HG02623 (cell line): ENCODE measurements around the gene TGFB1I1.
A peak's percentile ranks its signal among the peaks of the same experiment; 100 is the strongest.
"Not testable (repeated sequence)": the region's sequence is repeated elsewhere in the genome, so short reads cannot be mapped to it uniquely, and the experiment has no call there.

Experiments
- ATAC-seq: cut with Tn5 transposase; IDR thresholded peaks from one replicate; pipeline ENCODE4 v1.9.1; 2021; ENCODE audit warnings: moderate library complexity; ENCODE audit not compliant: unreplicated experiment

TGFB1I1 gene

GRCh38 chr16:31467858-31468257, 4.1 kb upstream of the TGFB1I1 start:
- ATAC-seq: no peak

DNA sequence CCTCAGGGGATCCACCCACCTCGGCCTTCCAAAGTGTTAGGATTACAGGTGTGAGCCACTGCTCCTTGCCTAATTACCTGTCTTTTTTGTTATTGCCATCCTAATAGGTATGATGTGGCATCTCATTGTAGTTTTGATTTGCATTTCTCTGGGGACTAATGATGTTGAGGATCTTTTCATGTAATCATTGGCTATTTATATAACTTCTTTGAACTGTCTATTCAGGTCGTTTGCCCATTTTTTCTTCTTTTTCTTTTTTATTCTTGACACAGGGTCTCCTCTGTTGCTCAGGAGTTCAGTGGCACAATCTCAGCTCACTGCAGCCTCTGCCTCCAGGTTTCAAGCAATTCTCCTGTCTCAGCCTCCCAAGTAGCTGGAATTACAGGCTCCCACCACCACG, 1.3 kb upstream of the TGFB1I1 start:
- ATAC-seq: no peak

DNA sequence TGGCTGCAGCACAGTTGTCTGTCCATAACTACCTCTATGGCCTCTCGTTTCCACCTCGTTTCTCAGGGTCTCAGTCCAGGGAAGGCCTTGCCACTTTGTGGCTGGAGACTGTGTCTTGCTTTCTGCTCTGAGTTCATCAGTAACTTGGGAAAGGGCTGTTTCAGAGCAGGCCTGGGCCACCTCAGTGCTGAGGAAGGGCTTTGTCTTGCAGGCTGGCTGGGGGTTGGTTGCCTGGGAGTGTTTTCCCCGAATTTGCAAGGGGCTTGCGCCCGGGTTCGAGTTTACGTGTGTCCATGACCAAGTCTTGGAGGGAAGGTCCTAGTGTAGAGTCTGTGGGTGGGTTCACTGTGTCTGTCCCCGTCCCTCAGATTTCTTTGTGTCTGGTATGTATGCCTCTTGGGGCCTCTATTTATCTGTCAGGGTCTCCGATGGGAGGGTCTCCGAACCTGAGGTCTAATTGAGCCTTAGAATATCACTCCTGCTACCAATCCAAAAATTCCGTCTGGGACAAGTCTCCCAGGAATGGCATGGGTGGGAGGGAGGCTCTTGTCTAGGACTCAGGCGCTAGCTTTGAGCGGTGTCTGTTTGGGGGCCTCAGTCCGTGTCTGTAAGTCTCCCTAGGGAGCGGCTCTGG, 594 bp upstream of the TGFB1I1 start:
- ATAC-seq: no peak

DNA sequence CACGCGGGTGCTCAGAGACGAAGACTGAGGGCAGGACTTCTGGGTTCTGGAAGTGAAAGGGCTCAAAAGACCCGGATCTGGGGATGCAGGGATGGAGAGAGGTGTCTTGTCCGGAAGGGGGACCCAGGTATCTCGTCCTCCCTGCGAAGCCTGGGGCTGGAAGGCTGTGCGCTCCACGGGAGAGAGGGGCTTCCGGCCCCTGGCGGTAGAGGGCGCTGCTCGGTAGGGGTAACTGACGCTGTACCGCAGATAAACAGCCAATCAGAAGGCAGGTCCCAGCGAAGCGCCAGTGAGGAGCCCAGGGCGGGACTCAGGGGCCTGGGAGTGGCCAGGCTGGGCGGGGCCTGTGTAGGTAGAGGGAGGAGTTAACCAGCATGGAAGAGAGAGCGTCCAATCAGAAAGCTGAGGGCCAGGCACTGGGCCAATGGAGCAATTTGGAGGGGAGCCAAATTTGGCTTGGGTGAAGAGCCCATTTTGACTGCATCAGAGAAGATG, 804 bp downstream of the TGFB1I1 start:
- no peak for ATAC-seq

GRCh38 chr16:31473264-31473984, 1.5 kb downstream of the TGFB1I1 start:
- ATAC-seq: no peak

DNA sequence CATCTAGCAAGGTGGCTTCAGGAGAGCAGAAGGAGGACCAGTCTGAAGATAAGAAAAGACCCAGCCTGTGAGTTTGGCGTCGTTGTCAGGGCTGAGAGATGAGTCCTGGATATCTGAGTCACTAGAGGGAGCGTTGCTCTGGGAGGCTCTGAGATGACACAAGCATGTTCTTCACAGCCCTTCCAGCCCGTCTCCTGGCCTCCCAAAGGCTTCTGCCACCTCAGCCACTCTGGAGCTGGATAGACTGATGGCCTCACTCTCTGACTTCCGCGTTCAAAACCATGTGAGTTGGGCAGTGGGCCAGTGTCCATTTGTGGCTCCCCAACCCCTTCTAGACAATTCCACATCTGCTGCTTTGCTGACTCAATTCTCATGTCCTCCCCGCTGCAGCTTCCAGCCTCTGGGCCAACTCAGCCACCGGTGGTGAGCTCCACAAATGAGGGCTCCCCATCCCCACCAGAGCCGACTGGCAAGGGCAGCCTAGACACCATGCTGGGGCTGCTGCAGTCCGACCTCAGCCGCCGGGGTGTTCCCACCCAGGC, 2.3 kb downstream of the TGFB1I1 start:
- ATAC-seq: no peak

DNA sequence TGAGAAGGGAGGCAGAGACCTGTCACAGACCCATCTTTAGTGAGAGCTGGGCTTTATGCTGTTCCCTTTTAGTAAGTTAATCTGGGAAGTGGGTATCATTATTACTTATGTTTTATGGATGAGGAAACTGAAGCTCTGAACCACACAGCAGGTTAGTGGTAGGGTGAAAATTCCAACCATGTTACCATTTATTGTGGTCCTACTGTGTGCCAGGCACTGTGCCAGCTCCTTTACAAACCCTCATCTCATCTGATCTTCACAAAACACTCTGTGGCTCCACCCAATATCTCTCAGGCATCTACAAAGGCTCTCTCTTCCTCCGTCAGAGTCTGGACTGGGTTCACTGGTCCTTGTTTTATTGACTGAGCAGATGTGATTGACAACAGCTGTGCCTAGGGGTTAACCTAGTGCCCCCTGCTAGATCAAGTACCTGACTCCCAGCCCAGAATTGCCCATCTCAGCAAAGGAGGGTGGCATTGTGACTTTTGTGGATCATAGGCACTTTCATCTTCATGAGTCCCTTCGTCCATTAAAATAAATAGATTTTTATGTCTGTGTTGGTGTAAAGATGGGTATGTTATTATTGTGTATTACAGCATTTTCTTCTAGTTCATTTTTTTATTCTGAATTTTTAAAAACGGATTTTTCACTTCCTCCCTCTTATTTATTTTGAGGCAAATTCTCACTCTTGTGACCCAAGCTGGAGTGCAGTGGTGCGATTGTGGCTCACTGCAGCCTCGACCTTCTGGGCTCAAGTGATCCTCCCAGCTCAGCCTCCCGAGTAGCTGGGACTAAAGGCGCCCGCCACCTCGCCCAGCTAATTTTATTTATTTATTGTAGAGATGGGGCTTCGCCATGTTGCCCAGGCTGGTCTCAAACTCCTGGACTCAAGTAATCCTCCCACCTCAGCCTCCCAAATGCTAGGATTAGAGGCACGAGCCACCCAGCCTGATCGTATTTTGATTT, 3.1 kb downstream of the TGFB1I1 start:
- no peak for ATAC-seq

GRCh38 chr16:31475946-31476302, 4.0 kb downstream of the TGFB1I1 start:
- ATAC-seq: no peak

GRCh38 chr16:31476303-31477219, 4.6 kb downstream of the TGFB1I1 start:
- peak; percentile 63 for ATAC-seq

DNA sequence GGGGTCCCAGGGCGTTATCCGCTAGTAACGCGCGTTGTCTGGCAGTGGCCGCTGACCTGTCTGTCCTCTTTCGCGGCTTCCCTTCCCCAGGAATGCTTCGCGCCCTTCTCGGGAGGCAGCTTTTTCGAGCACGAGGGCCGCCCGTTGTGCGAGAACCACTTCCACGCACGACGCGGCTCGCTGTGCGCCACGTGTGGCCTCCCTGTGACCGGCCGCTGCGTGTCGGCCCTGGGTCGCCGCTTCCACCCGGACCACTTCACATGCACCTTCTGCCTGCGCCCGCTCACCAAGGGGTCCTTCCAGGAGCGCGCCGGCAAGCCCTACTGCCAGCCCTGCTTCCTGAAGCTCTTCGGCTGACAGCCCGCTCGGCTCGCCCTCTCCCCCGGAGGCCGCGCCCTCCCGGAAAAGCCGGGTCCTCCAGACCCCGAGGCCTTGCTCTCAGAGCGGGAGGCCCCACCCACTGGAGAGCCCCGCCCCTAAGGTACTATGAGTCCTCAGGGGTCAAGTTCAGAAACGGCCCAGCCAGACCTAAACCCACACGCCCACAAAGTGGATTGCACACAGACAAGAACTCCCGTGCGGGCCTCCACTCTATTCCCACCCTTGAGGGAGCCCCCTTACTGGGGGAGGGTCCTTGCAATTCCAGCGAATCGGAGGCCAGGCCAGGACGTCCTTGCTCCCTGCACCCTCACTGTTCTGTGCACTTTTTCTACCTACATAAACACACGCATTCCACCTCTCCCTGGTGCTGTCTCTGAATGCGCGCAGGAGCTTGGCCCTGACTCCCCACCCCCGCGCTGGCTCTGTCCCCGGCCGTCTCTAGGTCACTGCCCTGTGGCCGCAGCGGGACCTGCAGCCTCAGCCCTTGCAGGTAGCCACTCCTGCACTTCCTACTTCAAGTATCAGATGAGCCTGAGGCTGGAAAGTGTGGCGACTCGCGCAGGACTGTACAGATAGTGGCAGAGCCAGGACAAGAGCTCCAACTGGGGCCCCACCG, 5.6 kb downstream of the TGFB1I1 start:
- ATAC-seq: peak; percentile 17

- ATAC-seq: no peak
Measured at GRCh38 chr16:31478956-31479355, 7.0 kb downstream of the TGFB1I1 start.

DNA sequence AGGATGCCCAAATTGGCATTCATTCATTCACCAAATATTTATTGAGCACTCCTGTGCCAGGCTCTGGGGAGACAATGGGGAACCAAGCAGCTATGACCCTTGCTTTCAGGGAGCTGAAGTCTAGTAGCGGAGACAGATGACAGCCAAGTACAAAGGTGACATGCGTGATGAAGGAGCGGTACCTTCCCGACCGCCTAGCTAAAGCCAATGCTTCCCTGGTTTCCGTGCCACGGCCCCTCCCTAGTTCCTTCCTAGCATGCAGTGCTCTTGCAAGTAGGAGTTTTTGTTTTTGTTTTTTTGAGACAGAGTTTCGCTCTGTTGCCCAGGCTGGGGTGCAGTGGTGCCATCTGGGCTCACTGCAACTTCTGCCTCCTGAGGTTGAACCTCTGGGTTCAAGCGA, 7.8 kb downstream of the TGFB1I1 start:
- ATAC-seq: no peak

GRCh38 chr16:31480851-31481536, 9.0 kb downstream of the TGFB1I1 start:
- no peak for ATAC-seq

- no peak for ATAC-seq
Measured at GRCh38 chr16:31483081-31483480, 11.1 kb downstream of the TGFB1I1 start, which contains the start of gene SLC5A2. SLC5A2 (plus strand) TSS chr16:31483123; CDS start chr16:31483137, 14 bp downstream.

- not testable (repeated sequence) for ATAC-seq
Measured at GRCh38 chr16:31484048-31484447, 12.1 kb downstream of the TGFB1I1 start.

DNA sequence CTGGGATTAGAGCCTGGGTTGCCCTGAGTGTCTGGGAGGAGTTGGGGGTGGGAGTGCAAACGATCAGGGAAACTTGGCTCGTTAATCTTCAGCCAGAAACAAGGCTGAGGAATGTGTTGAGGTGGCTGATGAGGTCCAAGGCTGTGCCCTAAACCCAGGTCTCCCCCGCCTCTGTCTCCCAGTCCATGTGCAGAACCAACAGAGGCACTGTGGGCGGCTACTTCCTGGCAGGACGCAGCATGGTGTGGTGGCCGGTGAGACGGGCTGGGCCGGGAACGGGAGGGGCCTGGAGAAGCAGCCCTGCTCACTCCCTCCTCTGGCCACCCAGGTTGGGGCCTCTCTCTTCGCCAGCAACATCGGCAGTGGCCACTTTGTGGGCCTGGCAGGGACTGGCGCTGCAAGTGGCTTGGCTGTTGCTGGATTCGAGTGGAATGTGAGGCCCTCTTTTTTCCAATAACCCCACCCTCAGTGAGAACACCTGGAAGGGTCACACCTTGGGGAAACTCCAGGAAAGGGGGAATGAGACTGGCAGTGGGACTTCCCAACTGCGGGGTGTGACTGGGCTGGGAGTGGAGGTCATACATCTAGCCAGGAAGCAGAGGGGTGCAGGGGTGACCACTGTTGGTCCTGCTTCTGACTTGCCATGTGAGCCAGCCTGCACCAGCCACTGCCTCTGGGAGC, 12.7 kb downstream of the TGFB1I1 start:
- no peak for ATAC-seq

- ATAC-seq: no peak
Measured at GRCh38 chr16:31485571-31485970, 13.6 kb downstream of the TGFB1I1 start.

DNA sequence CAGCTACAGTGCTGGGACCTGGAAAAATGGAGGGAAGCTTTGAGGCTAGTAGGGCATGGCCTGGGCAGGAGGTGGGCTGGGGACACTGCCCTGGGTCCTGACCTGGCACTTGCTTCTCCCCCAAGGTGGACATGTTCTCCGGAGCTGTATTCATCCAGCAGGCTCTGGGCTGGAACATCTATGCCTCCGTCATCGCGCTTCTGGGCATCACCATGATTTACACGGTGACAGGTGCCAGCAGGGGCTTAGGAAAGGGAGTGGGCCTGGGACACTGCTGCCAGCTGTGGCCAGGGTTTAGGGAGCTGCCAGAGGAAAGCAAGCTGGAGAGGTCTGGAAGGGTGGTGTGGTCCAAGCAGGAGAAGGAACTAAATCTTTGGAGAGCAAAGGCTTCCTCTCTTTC, 14.1 kb downstream of the TGFB1I1 start:
- ATAC-seq: no peak
